ENCODE measurements around the gene HDHD3. TPM values are rescaled to one million over a fixed set of nuclear protein-coding genes. Genes with fewer than 3 reads are reported as not detected.
A peak's percentile ranks its signal among the peaks of the same experiment; 100 is the strongest.

HDHD3 gene
- total RNA-seq, 2 donors from 2014 or later = 17.7 to 23.2 TPM

GRCh38 chr9:113352411-113352810, 24.4 kb downstream of the HDHD3 start:
- Mint-ChIP-seq H3K27ac (peak overlapping the region in 1 of 2 donors; percentile 78), H3K36me3 (peaks cover 0 to 12% of the 10 kb centered on the region in 2 donors), H3K9me3 (no peaks in the 10 kb centered on the region)
- ATAC-seq (no peak), DNase-seq (ENCODE audit: low spot score in 2 of 2) (no peak)

- DNase-seq (ENCODE audit: low spot score in 2 of 2) (no peak), ATAC-seq (no peak)
- H3K27ac Mint-ChIP-seq = peak overlapping the region in 1 of 2 donors; percentile 78
- no peaks in the 10 kb centered on the region for H3K9me3 Mint-ChIP-seq
- H3K36me3 Mint-ChIP-seq = peaks cover 0 to 12% of the 10 kb centered on the region in 2 donors
Observed at GRCh38 chr9:113352006-113352405, 24.8 kb downstream of the HDHD3 start.

GRCh38 chr9:113350937-113351336, 25.8 kb downstream of the HDHD3 start:
- peak overlapping the region; percentile 78 to 93 for H3K27ac Mint-ChIP-seq
- no peaks in the 10 kb centered on the region for H3K9me3 Mint-ChIP-seq
- H3K36me3 Mint-ChIP-seq = peaks cover 0 to 12% of the 10 kb centered on the region in 2 donors
- DNase-seq (ENCODE audit: low spot score in 2 of 2) = peak; percentile 38 to 80
- peak; percentile 61 to 72 for ATAC-seq

- peak overlapping the region; percentile 78 to 93 for H3K27ac Mint-ChIP-seq
- peak; percentile 17 to 80 for DNase-seq (ENCODE audit: low spot score in 2 of 2)
Observed at GRCh38 chr9:113350107-113350661, 26.6 kb downstream of the HDHD3 start.

GRCh38 chr9:113349445-113350094, 27.2 kb downstream of the HDHD3 start, which contains the start of gene BSPRY:
TSS of gene BSPRY (plus strand) at chr9:113349541. CDS start at chr9:113349580, 39 bp downstream.
- Mint-ChIP-seq H3K27ac (peak within 1 kb of the TSS; percentile 78 to 93), H3K9me3 (no peaks in the 10 kb centered on the region), H3K36me3 (peaks cover 0 to 12% of the 10 kb centered on the region in 2 donors)
- DNase-seq (ENCODE audit: low spot score in 2 of 2) (peak; percentile 53 to 64), ATAC-seq (peak; percentile 49 to 58)

More at GRCh38 chr9:113350107-113350661, 26.6 kb downstream of the HDHD3 start:
- peak; percentile 32 to 65 for ATAC-seq
- Mint-ChIP-seq H3K9me3 (no peaks in the 10 kb centered on the region), H3K36me3 (peaks cover 0 to 12% of the 10 kb centered on the region in 2 donors)

- H3K9me3 Mint-ChIP-seq = no peaks in the 10 kb centered on the region
- peaks cover 0 to 12% of the 10 kb centered on the region in 2 donors for H3K36me3 Mint-ChIP-seq
- DNase-seq (ENCODE audit: low spot score in 2 of 2) (no peak), ATAC-seq (no peak)
- H3K27ac Mint-ChIP-seq = no peak overlapping the region
Observed at GRCh38 chr9:113349066-113349444, 27.7 kb downstream of the HDHD3 start.

GRCh38 chr9:113348437-113348836, 28.3 kb downstream of the HDHD3 start:
- Mint-ChIP-seq H3K27ac (no peak overlapping the region), H3K36me3 (peaks cover 0 to 12% of the 10 kb centered on the region in 2 donors), H3K9me3 (no peaks in the 10 kb centered on the region)
- ATAC-seq (no peak), DNase-seq (ENCODE audit: low spot score in 2 of 2) (no peak)

GRCh38 chr9:113345671-113346070, 31.1 kb downstream of the HDHD3 start:
- H3K27ac Mint-ChIP-seq = no peak overlapping the region
- ATAC-seq (no peak), DNase-seq (ENCODE audit: low spot score in 2 of 2) (no peak)
- H3K9me3 Mint-ChIP-seq = no peaks in the 10 kb centered on the region
- peaks cover 0 to 6% of the 10 kb centered on the region in 2 donors for H3K36me3 Mint-ChIP-seq

GRCh38 chr9:113345190-113345589, 31.6 kb downstream of the HDHD3 start:
- ATAC-seq (no peak), DNase-seq (ENCODE audit: low spot score in 2 of 2) (no peak)
- peaks cover 0 to 4% of the 10 kb centered on the region in 2 donors for H3K36me3 Mint-ChIP-seq
- H3K27ac Mint-ChIP-seq = no peak overlapping the region
- H3K9me3 Mint-ChIP-seq = no peaks in the 10 kb centered on the region

GRCh38 chr9:113343732-113344231, 33.0 kb downstream of the HDHD3 start:
- Mint-ChIP-seq H3K9me3 (no peaks in the 10 kb centered on the region), H3K27ac (no peak overlapping the region), H3K36me3 (no peaks in the 10 kb centered on the region)
- ATAC-seq (peak in 1 of 2 donors; percentile 33), DNase-seq (ENCODE audit: low spot score in 2 of 2) (no peak)

GRCh38 chr9:113341712-113342410, 34.9 kb downstream of the HDHD3 start:
- ATAC-seq (peak; percentile 25 to 42), DNase-seq (ENCODE audit: low spot score in 2 of 2) (no peak)
- H3K9me3 Mint-ChIP-seq = no peaks in the 10 kb centered on the region
- peak overlapping the region; percentile 4 to 30 for H3K27ac Mint-ChIP-seq
- H3K36me3 Mint-ChIP-seq = no peaks in the 10 kb centered on the region

- Mint-ChIP-seq H3K27ac (peak within 1 kb of the TSS; percentile 77 to 85), H3K9me3 (no peaks in the 10 kb centered on the region), H3K36me3 (no peaks in the 10 kb centered on the region)
- peak; percentile 87 to 98 for ATAC-seq
- DNase-seq (ENCODE audit: low spot score in 2 of 2) = peak; percentile 77 to 86
Observed at GRCh38 chr9:113340011-113340699, 36.6 kb downstream of the HDHD3 start, which contains the start of gene WDR31. TSS of gene WDR31 (minus strand) at chr9:113340275. CDS start at chr9:113332022, 8,253 bp downstream.

- DNase-seq (ENCODE audit: low spot score in 2 of 2) = no peak
- Mint-ChIP-seq H3K36me3 (no peaks in the 10 kb centered on the region), H3K9me3 (no peaks in the 10 kb centered on the region), H3K27ac (no peak overlapping the region)
- ATAC-seq = no peak
Observed at GRCh38 chr9:113337714-113338113, 39.1 kb downstream of the HDHD3 start.

- ATAC-seq (no peak), DNase-seq (ENCODE audit: low spot score in 2 of 2) (no peak)
- Mint-ChIP-seq H3K36me3 (no peaks in the 10 kb centered on the region), H3K9me3 (no peaks in the 10 kb centered on the region), H3K27ac (no peak overlapping the region)
Observed at GRCh38 chr9:113331780-113332179, 45.0 kb downstream of the HDHD3 start.

- Mint-ChIP-seq H3K36me3 (no peaks in the 10 kb centered on the region), H3K27ac (no peak overlapping the region), H3K9me3 (no peaks in the 10 kb centered on the region)
- ATAC-seq = no peak
- DNase-seq (ENCODE audit: low spot score in 2 of 2) = no peak
Observed at GRCh38 chr9:113328045-113328782, 48.6 kb downstream of the HDHD3 start.

GRCh38 chr9:113326230-113326629, 50.6 kb downstream of the HDHD3 start:
- no peaks in the 10 kb centered on the region for H3K9me3 Mint-ChIP-seq
- H3K27ac Mint-ChIP-seq = no peak overlapping the region
- no peaks in the 10 kb centered on the region for H3K36me3 Mint-ChIP-seq
- ATAC-seq (no peak), DNase-seq (ENCODE audit: low spot score in 2 of 2) (no peak)
